ENCODE data around the gene TRIM33. TPM values are rescaled to one million over a fixed set of nuclear protein-coding genes. Genes with fewer than 3 reads are reported as not detected.
A peak's percentile ranks its signal among the peaks of the same experiment; 100 is the strongest.

The TRIM33 gene
- total RNA-seq, 1 experiment from 2014 or later: 53.8 TPM

- no peak overlapping the region for H3T11ph ChIP-seq (ENCODE audit: low read length)
- H2AK5ac ChIP-seq (ENCODE audit: insufficient read length, low read length): no peak overlapping the region
- no peak overlapping the region for H3K4me2 ChIP-seq (ENCODE audit: insufficient read depth, insufficient read length, low read length)
- no peak overlapping the region for H3K4me3 Mint-ChIP-seq
- H3K9me3 ChIP-seq (ENCODE audit: control insufficient read depth, low read depth, low read length): no peaks in the 10 kb centered on the region
- no peak overlapping the region for H3K14ac ChIP-seq (ENCODE audit: insufficient read depth, low read length)
- H2BK120ac ChIP-seq (ENCODE audit: low read depth, low read length, poor library complexity, severe bottlenecking): no peak overlapping the region
- no peak overlapping the region for H3K23ac ChIP-seq (ENCODE audit: insufficient read length, low read depth, low read length)
- no CpG with 5 or more reads among the region's 4 CpGs for WGBS (ENCODE audit: extremely low coverage, insufficient read length, low lambda C conversion rate)
- H2BK5ac ChIP-seq (ENCODE audit: insufficient read length, low read length): no peak overlapping the region
- no peaks in the 10 kb centered on the region for H3K9me3 Mint-ChIP-seq
- no peaks in the 10 kb centered on the region for H3K36me3 Mint-ChIP-seq (ENCODE audit: insufficient read depth in 1 of 3, low read depth in 3 of 3)
- no peaks in the 10 kb centered on the region for H3K79me2 ChIP-seq (ENCODE audit: insufficient read depth, low read length)
- H3K18ac ChIP-seq (ENCODE audit: insufficient read length, low read depth, low read length): no peak overlapping the region
- peaks cover 2% of the 10 kb centered on the region; the same call in 1 of the 2 replicates for H3K4me1 ChIP-seq (ENCODE audit: insufficient read depth, low read length)
- H3K27me3 ChIP-seq (ENCODE audit: insufficient read depth, low read length): no peaks in the 10 kb centered on the region
- no peak overlapping the region for H4K8ac ChIP-seq (replicated peaks; ENCODE audit: insufficient read length, low read depth, low read length)
- H3K9ac ChIP-seq (ENCODE audit: extremely low read depth, insufficient read length, low read length): no peak overlapping the region
- H3K27me3 Mint-ChIP-seq (ENCODE audit: low read depth): no peaks in the 10 kb centered on the region; the same call in none of the 2 replicates
- no peak overlapping the region for H3K4ac ChIP-seq (ENCODE audit: low read depth, low read length)
- no peak overlapping the region for H3K56ac ChIP-seq (ENCODE audit: insufficient read length, low read depth, low read length)
- no peak overlapping the region for H2BK20ac ChIP-seq (ENCODE audit: low read depth, low read length, poor library complexity, severe bottlenecking)
- no peak for DNase-seq
- no peaks in the 10 kb centered on the region for H4K20me1 ChIP-seq (ENCODE audit: control insufficient read depth, insufficient read depth, insufficient read length)
- no peak overlapping the region for H2BK15ac ChIP-seq (ENCODE audit: low read depth, low read length)
- peaks cover 13 to 14% of the 10 kb centered on the region in 2 experiments for H3K4me1 Mint-ChIP-seq
- no peak overlapping the region for H4K5ac ChIP-seq (ENCODE audit: insufficient read length, low read depth, low read length)
- no peak overlapping the region for H3K27ac ChIP-seq (ENCODE audit: insufficient read length, low read depth, low read length)
- TF ChIP-seq CTCF (conservative IDR thresholded peaks at IDR 0.05): no peak
- H3K27ac Mint-ChIP-seq: peak overlapping the region in 1 of 3 experiments; percentile 94; a peak in 2 of 7 replicates
- no peaks in the 10 kb centered on the region for H3K79me1 ChIP-seq (ENCODE audit: insufficient read depth, low read depth, low read length, poor library complexity, severe bottlenecking)
- no peak overlapping the region for H2BK12ac ChIP-seq (ENCODE audit: insufficient read length, low read depth, low read length)
- H3K23me2 ChIP-seq (ENCODE audit: insufficient read length, low read depth, low read length, poor library complexity, severe bottlenecking): no peaks in the 10 kb centered on the region
- H2AFZ ChIP-seq (ENCODE audit: low read length): no peak overlapping the region
- no peak overlapping the region for H4K91ac ChIP-seq (ENCODE audit: insufficient read length, low read depth, low read length)
These were observed 157.7 kb downstream of the TRIM33 start for GRCh38 chr1:114353262-114353661.

Measured in H9 (cell line).